ENCODE results near the gene RMND5B.

DNA sequence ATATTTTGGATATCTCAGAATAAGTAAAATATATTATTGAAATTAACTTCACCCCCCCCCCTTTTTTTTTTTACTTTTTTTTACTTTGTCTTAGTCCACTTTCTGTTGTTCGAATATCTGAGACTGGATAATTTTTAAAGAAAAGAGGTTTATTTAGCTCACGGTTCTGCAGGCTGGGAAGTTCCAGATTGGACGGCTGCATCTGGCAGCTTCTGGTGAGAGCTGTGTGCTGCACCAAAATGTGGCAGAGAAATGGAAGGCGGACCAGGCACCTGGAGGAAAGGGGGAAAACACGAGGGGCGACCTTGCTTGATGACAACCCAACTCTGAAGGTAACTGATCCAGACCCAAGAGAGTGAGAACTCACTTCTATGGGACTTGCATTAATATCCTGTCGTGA, 62.0 kb downstream of the RMND5B start:
- no peak for TF ChIP-seq EZH2 (IDR thresholded peaks at IDR 0.05; ENCODE audit: insufficient read depth, poor library complexity, severe bottlenecking)
- TF ChIP-seq EZH2phosphoT487 (IDR thresholded peaks at IDR 0.05; ENCODE audit: insufficient read depth, low read depth): no peak
